ENCODE results near the gene LAIR1. TPM values are rescaled to one million over a fixed set of nuclear protein-coding genes. Genes with fewer than 3 reads are reported as not detected.

The LAIR1 gene
- total RNA-seq, 1 donor from 2014 or later: 30.5 TPM

DNA sequence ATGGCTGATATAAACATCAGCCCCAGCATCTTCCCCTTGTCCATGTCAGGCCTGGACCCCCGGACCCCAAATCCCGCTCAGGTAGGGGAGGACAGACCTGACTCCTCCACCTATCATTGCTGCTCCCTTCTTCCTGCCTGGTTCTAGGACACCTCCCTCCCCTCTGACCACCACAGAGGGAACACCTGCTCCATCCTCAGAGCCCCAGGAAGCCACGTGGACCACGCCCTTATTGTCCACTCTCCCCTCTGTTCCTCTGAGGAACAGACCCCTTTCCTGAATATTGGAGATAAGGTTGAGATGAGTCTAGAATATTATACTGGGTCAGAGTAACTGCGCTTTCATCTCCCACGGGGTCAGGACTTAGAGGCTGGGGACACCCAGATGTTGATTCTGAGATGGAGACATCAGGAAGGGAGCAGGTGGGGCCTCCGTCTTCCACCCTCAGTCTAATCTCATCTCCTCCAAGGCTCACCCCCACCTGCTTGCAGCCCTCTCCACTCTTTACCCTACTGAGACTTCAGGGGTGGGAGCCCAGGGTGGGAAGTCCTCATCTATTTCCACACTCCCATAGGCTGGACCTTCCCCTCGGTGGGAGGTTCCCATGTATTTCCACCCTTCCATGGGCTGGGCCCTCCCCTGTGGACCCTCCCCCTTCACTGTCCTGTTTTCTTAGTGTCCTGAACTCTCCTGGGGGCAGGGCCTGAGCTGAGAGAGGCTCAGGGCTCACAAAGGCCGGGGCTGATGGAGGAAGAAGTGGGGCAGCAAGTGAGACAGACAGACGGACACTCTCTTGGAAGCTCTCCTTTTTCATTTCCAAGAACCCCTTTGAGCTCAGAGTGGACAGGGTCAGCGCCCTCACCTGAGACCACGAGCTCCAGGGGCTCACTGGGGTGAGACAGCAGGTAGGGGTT lies 28.5 kb downstream of the LAIR1 start:
- CTCF ChIA-PET: no interaction called here
- Mint-ChIP-seq H3K27me3 (no peaks in the 10 kb centered on the region), H3K36me3 (ENCODE audit: low read depth) (peaks cover 10% of the 10 kb centered on the region), H3K27ac (peak overlapping the region; percentile 77), H3K9me3 (no peaks in the 10 kb centered on the region), H3K4me3 (peak overlapping the region; percentile 5), H3K4me1 (peaks cover 68% of the 10 kb centered on the region)
- no peak for ATAC-seq (ENCODE audit: low read depth)
- no peak for DNase-seq
- POLR2A ChIA-PET: interaction anchor here (1.1 to 2.0 kb wide), 2 partner anchors 8 to 10 kb away, joined by 5 to 12 read pairs; no protein-coding TSS in a partner anchor
- intact Hi-C loops (cut with micrococcal nuclease): no loop called here
- TF ChIP-seq, protein P1, sequence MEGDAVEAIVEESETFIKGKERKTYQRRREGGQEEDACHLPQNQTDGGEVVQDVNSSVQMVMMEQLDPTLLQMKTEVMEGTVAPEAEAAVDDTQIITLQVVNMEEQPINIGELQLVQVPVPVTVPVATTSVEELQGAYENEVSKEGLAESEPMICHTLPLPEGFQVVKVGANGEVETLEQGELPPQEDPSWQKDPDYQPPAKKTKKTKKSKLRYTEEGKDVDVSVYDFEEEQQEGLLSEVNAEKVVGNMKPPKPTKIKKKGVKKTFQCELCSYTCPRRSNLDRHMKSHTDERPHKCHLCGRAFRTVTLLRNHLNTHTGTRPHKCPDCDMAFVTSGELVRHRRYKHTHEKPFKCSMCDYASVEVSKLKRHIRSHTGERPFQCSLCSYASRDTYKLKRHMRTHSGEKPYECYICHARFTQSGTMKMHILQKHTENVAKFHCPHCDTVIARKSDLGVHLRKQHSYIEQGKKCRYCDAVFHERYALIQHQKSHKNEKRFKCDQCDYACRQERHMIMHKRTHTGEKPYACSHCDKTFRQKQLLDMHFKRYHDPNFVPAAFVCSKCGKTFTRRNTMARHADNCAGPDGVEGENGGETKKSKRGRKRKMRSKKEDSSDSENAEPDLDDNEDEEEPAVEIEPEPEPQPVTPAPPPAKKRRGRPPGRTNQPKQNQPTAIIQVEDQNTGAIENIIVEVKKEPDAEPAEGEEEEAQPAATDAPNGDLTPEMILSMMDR (IDR thresholded peaks at IDR 0.05): no peak

DNA sequence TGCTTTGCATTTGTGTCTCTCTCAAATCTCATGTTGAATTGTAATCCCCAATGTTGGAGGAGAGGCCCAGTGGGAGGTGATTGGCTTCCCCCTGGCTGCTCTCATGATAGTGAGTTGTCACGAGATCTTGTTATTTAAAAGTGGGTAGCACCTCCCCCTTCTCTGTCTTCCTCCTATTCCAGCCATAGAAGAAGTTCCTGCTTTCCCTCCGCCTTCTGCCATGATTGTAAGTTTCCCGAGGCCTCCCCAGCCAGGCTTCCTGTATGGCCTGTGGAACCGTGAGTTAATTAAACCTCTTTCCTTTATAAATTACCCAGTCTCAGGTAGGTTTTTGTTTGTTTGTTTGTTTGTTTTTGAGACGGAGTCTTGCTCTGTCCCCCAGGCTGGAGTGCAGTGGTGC lies 29.6 kb downstream of the LAIR1 start:
- H3K4me1 Mint-ChIP-seq: peaks cover 57% of the 10 kb centered on the region
- H3K4me3 Mint-ChIP-seq: no peak overlapping the region
- ATAC-seq (ENCODE audit: low read depth) (no peak), DNase-seq (no peak)
- ChIA-PET POLR2A (interaction anchor here (0.6 kb wide), 1 partner anchor 22 kb away, joined by 3 read pairs; the partner anchor contains the start of gene LILRA5), CTCF (no interaction called here)
- peak overlapping the region; percentile 47 for H3K27ac Mint-ChIP-seq
- H3K27me3 Mint-ChIP-seq: no peaks in the 10 kb centered on the region
- TF ChIP-seq, protein P1 (IDR thresholded peaks at IDR 0.05): no peak
- peaks cover 10% of the 10 kb centered on the region for H3K36me3 Mint-ChIP-seq (ENCODE audit: low read depth)
- H3K9me3 Mint-ChIP-seq: no peaks in the 10 kb centered on the region
- intact Hi-C loops (cut with micrococcal nuclease): no loop called here

DNA sequence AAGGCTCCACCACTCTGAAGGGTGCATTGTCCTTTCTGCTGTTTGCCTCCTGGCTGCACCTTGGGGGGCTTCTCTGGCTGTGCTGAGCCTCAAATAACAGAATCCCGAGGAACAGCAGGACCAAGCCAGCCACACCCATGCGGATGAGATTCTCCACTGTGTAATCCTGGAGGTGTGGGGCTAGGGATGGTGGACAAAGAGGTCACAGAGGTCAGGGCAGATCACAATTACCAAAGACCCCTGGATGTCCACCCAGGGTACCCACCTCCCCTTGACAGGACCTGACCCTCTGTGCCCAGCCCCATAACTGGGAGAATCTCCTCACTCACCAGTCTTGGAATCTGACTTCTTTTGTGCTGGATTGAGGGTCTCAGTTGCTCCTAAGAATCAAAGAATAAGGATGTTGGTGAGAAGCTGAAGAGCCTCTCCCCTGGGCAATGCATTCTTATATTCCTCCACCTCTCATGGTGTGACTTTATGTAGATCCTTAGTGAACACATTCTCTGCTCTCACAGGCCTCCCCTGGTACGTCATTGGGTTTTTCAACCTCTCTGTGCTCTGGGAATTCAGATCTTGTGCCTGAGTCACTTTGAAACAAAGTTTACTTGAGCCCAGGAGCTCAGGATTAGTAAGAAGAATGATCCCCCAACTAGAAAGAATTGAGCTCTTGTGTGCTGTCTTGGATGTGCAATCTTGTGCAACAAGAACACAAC lies 31.0 kb downstream of the LAIR1 start:
- Mint-ChIP-seq H3K27ac (peak overlapping the region; percentile 73), H3K27me3 (no peaks in the 10 kb centered on the region), H3K4me1 (peaks cover 53% of the 10 kb centered on the region), H3K4me3 (peak overlapping the region; percentile 48), H3K36me3 (ENCODE audit: low read depth) (peaks cover 14% of the 10 kb centered on the region), H3K9me3 (peaks cover 2% of the 10 kb centered on the region)
- CTCF ChIA-PET: interaction anchor here (0.9 kb wide), 1 partner anchor 58 kb away, joined by 3 read pairs; no protein-coding TSS in a partner anchor
- TF ChIP-seq, protein P1 (IDR thresholded peaks at IDR 0.05): no peak
- DNase-seq: no peak
- POLR2A ChIA-PET: interaction anchor here (0.6 kb wide), 2 partner anchors 37 to 223 kb away, joined by 3 to 5 read pairs; no protein-coding TSS in a partner anchor
- intact Hi-C loops (cut with micrococcal nuclease): no loop called here
- no peak for ATAC-seq (ENCODE audit: low read depth)

DNA sequence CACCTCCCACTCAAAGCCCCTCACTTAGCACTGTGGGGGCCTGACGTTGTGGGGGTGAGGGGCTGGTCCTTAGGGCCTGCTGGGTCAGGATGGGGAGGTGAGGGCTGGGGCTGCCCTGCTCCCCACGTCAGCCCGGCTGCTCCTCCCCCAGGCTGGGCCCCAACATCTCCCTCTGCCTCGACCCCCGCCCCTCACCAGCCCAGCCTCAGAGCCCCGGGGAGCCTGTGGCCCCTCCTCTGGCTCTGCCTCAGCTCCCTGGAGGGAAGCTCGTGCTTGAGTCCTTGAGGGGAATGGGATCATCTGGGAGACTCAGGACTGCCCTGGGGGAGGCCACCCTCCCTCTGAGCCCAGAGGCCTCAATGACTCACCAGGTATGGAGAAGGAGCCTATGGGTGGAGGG lies 32.6 kb downstream of the LAIR1 start:
- peaks cover 6% of the 10 kb centered on the region for H3K9me3 Mint-ChIP-seq
- ChIA-PET CTCF (no interaction called here), POLR2A (interaction anchor here (0.7 to 1.0 kb wide), 2 partner anchors 9 to 46 kb away, joined by 3 read pairs; no protein-coding TSS in a partner anchor)
- no peaks in the 10 kb centered on the region for H3K27me3 Mint-ChIP-seq
- H3K36me3 Mint-ChIP-seq (ENCODE audit: low read depth): peaks cover 18% of the 10 kb centered on the region
- no peak overlapping the region for H3K27ac Mint-ChIP-seq
- intact Hi-C loops (cut with micrococcal nuclease): no loop called here
- H3K4me1 Mint-ChIP-seq: peaks cover 57% of the 10 kb centered on the region
- ATAC-seq (ENCODE audit: low read depth) (no peak), DNase-seq (no peak)
- H3K4me3 Mint-ChIP-seq: no peak overlapping the region
- TF ChIP-seq, protein P1 (IDR thresholded peaks at IDR 0.05): no peak

DNA sequence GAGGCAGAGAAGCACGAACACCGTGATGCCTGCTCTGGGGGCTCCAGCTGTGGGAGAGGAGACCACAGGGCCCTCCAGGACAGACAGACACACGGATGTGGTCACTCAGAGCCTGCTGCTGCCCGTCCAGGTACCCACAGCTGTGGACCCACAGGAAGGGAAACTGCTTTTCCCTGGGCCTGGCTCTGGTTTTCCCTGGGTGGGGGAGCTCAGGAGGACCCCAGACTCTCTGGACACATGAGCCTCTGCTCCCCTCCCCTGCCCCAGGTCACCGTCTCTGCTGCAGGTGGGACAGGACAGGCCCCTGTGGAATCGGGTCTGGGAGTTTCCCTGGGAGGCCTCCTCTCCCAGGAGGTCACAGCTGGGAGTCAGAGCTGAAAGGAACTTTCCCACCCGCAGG lies 33.1 kb downstream of the LAIR1 start:
- H3K9me3 Mint-ChIP-seq: peaks cover 7% of the 10 kb centered on the region
- intact Hi-C loops (cut with micrococcal nuclease): no loop called here
- ATAC-seq (ENCODE audit: low read depth) (no peak), DNase-seq (no peak)
- TF ChIP-seq, protein P1 (IDR thresholded peaks at IDR 0.05): no peak
- ChIA-PET POLR2A (interaction anchor here (0.7 kb wide), 1 partner anchor 47 kb away, joined by 3 read pairs; no protein-coding TSS in a partner anchor), CTCF (no interaction called here)
- H3K4me1 Mint-ChIP-seq: peaks cover 60% of the 10 kb centered on the region
- H3K27ac Mint-ChIP-seq: no peak overlapping the region
- H3K4me3 Mint-ChIP-seq: no peak overlapping the region
- no peaks in the 10 kb centered on the region for H3K27me3 Mint-ChIP-seq
- peaks cover 21% of the 10 kb centered on the region for H3K36me3 Mint-ChIP-seq (ENCODE audit: low read depth)
